Sigmoid colon (tissue), 7 donors: ENCODE results near the gene ARHGAP6. TPM values are rescaled to one million over a fixed set of nuclear protein-coding genes. Genes with fewer than 3 reads are reported as not detected.

Experiments used
- DNase-seq: peaks from one replicate; pipeline ENCODE4 v3.0.0-alpha.2; 2019
- H3K27ac ChIP-seq, 4 donors: fragments of 200-600 bp; sonication (generic); one replicate each; pipeline ENCODE4 v1.5.1; 2016 to 2019; ENCODE audit warnings: mild to moderate bottlenecking in 1 of 4
- H3K27me3 ChIP-seq, 3 donors: fragments of 200-600 bp; sonication (generic); one replicate each; pipeline ENCODE4 v1.5.1; 2019; ENCODE audit warnings: mild to moderate bottlenecking in 1 of 3
- H3K36me3 ChIP-seq, 4 donors: fragments of 200-600 bp; sonication (generic); one replicate each; pipeline ENCODE4 v1.5.1; 2016 to 2019
- H3K4me1 ChIP-seq, 4 donors: fragments of 200-600 bp; sonication (generic); one replicate each; pipeline ENCODE4 v1.5.1; 2017 to 2019
- H3K4me3 ChIP-seq, 4 donors: fragments of 200-600 bp; sonication (generic); one replicate each; pipeline ENCODE4 v1.5.1; 2017 to 2019; ENCODE audit warnings: mild to moderate bottlenecking in 2 of 4, moderate library complexity in 1 of 4
- H3K9me3 ChIP-seq, 4 donors: fragments of 200-600 bp in 3 of 4; sonication (generic) in 3 of 4; one replicate each; pipeline versions ENCODE4 v1.5.1 to v1.6.1; 2013 to 2019
- CTCF ChIP-seq, 4 experiments: fragments of 450-650 bp in 3 of 4; fragments of 200-600 bp in 1 of 4; IDR thresholded peaks; one replicate each; pipeline ENCODE4 v1.5.1; 2016 to 2019; ENCODE audit warnings: antibody characterized with exemption in 4 of 4, mild to moderate bottlenecking in 3 of 4, moderate library complexity in 2 of 4
- EP300 ChIP-seq, 4 donors: sonication (generic); formaldehyde crosslinking; IDR thresholded peaks; one replicate each; pipeline ENCODE4 v1.6.1; 2017; ENCODE audit warnings: antibody characterized with exemption in 4 of 4
- POLR2A ChIP-seq, 2 donors: fragments of 450-650 bp; IDR thresholded peaks; one replicate each; pipeline ENCODE4 v1.6.1; 2016; ENCODE audit warnings: antibody characterized with exemption in 2 of 2, mild to moderate bottlenecking in 2 of 2, moderate library complexity in 2 of 2
- POLR2AphosphoS5 ChIP-seq, 4 donors: sonication (generic); formaldehyde crosslinking; IDR thresholded peaks; one replicate each; pipeline ENCODE4 v1.6.1; 2017; ENCODE audit warnings: antibody characterized with exemption in 4 of 4
- WGBS, 2 donors: extraction: QIAGEN DNeasy Blood & Tissue Kit; methylation state at CpG; one replicate each; pipeline ENCODE4 v1.1.7; 2013; 5-methylcytosine and 5-hydroxymethylcytosine counted together
- intact Hi-C: fragments of 100-400 bp; cut with DNase I; formaldehyde crosslinking; loops from one replicate; pipeline ENCODE4 v1.15.1; 2023
- polyA plus RNA-seq, 3 donors: library from polyadenylated mRNA; stranded (reverse); fragments of 200-250 nt; gene quantifications; one replicate each; pipeline ENCODE4 v1.2.3, GENCODE V29; 2013
- total RNA-seq, 4 donors: library from RNA; depleted of rRNA; stranded (reverse); fragments of >200 nt; gene quantifications; one replicate each; pipeline ENCODE4 v1.1.0, GENCODE V29; 2016
- donor health status: healthy with polysubstance abuse.
- donor health status: Bipolar disorder and iron deficiency.
- donor health status: healthy.

ARHGAP6 gene
- total and polyA plus RNA-seq, 7 donors: 1.4 to 47.6 (median 36.2) TPM

- Histone ChIP-seq H3K27ac (peak overlapping the region; percentile 61 to 86 (median 72)), H3K36me3 (no peaks in the 10 kb centered on the region), H3K4me1 (peaks cover 0 to 57% (median 33%) of the 10 kb centered on the region in 4 donors), H3K27me3 (no peaks in the 10 kb centered on the region), H3K4me3 (no peak overlapping the region), H3K9me3 (no peaks in the 10 kb centered on the region)
- no peak for TF ChIP-seq POLR2A (IDR thresholded peaks at IDR 0.05)
- TF ChIP-seq CTCF (IDR thresholded peaks at IDR 0.05): no peak
- TF ChIP-seq EP300 (IDR thresholded peaks at IDR 0.05): peak in 2 of 4 donors; percentile 31 to 55
- TF ChIP-seq POLR2AphosphoS5 (IDR thresholded peaks at IDR 0.05): peak in 3 of 4 donors; percentile 16 to 34 (median 17)
- DNase-seq: no peak
- intact Hi-C loops: no loop called here
- WGBS, 2 donors: 68 to 73% methylated on average over 4 of the region's 4 CpGs
Measured at GRCh38 chrX:11438767-11439166, 227.0 kb downstream of the ARHGAP6 start.

GRCh38 chrX:11438380-11438723, 227.4 kb downstream of the ARHGAP6 start:
- intact Hi-C loops: no loop called here
- no peaks in the 10 kb centered on the region for H3K27me3 ChIP-seq
- H3K9me3 ChIP-seq: no peaks in the 10 kb centered on the region
- TF ChIP-seq POLR2AphosphoS5 (IDR thresholded peaks at IDR 0.05) (no peak), POLR2A (IDR thresholded peaks at IDR 0.05) (no peak), EP300 (IDR thresholded peaks at IDR 0.05) (no peak), CTCF (IDR thresholded peaks at IDR 0.05) (no peak)
- H3K4me1 ChIP-seq: peaks cover 0 to 59% (median 33%) of the 10 kb centered on the region in 4 donors
- no peaks in the 10 kb centered on the region for H3K36me3 ChIP-seq
- DNase-seq: no peak
- 87% methylated on average over 2 of the region's 2 CpGs for WGBS, 2 donors
- no peak overlapping the region for H3K4me3 ChIP-seq
- H3K27ac ChIP-seq: peak overlapping the region; percentile 61 to 86 (median 72)

GRCh38 chrX:11437642-11438379, 227.9 kb downstream of the ARHGAP6 start:
- intact Hi-C loops: no loop called here
- WGBS, 2 donors: 69 to 81% methylated on average over 15 of the region's 15 CpGs
- H3K9me3 ChIP-seq: no peaks in the 10 kb centered on the region
- peaks cover 0 to 64% (median 33%) of the 10 kb centered on the region in 4 donors for H3K4me1 ChIP-seq
- H3K27me3 ChIP-seq: no peaks in the 10 kb centered on the region
- H3K4me3 ChIP-seq: no peak overlapping the region
- no peak for DNase-seq
- no peaks in the 10 kb centered on the region for H3K36me3 ChIP-seq
- TF ChIP-seq POLR2AphosphoS5 (IDR thresholded peaks at IDR 0.05): no peak
- no peak for TF ChIP-seq CTCF (IDR thresholded peaks at IDR 0.05)
- no peak for TF ChIP-seq POLR2A (IDR thresholded peaks at IDR 0.05)
- TF ChIP-seq EP300 (IDR thresholded peaks at IDR 0.05): no peak
- H3K27ac ChIP-seq: peak overlapping the region; percentile 61 to 86 (median 72)

- H3K4me3 ChIP-seq: no peak overlapping the region
- H3K27me3 ChIP-seq: no peaks in the 10 kb centered on the region
- DNase-seq: no peak
- peaks cover 0 to 75% (median 38%) of the 10 kb centered on the region in 4 donors for H3K4me1 ChIP-seq
- 77 to 78% methylated on average over 4 of the region's 4 CpGs for WGBS, 2 donors
- intact Hi-C loops: no loop called here
- H3K27ac ChIP-seq: peak overlapping the region in 3 of 4 donors; percentile 49 to 86 (median 76)
- H3K9me3 ChIP-seq: no peaks in the 10 kb centered on the region
- TF ChIP-seq CTCF (IDR thresholded peaks at IDR 0.05) (no peak), POLR2A (IDR thresholded peaks at IDR 0.05) (no peak), POLR2AphosphoS5 (IDR thresholded peaks at IDR 0.05) (peak in 1 of 4 donors; percentile 8)
- H3K36me3 ChIP-seq: no peaks in the 10 kb centered on the region
Measured at GRCh38 chrX:11435568-11435967, 230.2 kb downstream of the ARHGAP6 start.
